ENCODE data around the gene TNNT1. TPM values are rescaled to one million over a fixed set of nuclear protein-coding genes. Genes with fewer than 3 reads are reported as not detected.
A peak's percentile ranks its signal among the peaks of the same experiment; 100 is the strongest.

Gene TNNT1
- total RNA-seq, 1 donor from 2014 or later = not detected

GRCh38 chr19:55131421-55131820 is 17.6 kb downstream of the TNNT1 start:
- Mint-ChIP-seq H3K4me1 (ENCODE audit: unreplicated experiment) (no peaks in the 10 kb centered on the region), H3K36me3 (ENCODE audit: unreplicated experiment) (no peaks in the 10 kb centered on the region), H3K27me3 (ENCODE audit: unreplicated experiment) (peaks cover 41% of the 10 kb centered on the region), H3K27ac (ENCODE audit: unreplicated experiment) (no peak overlapping the region), H3K4me3 (ENCODE audit: unreplicated experiment) (no peak overlapping the region), H3K9me3 (ENCODE audit: unreplicated experiment) (no peaks in the 10 kb centered on the region)
- TF ChIP-seq CTCF (IDR thresholded peaks at IDR 0.05) = no peak
- no peak for DNase-seq (ENCODE audit: extremely low spot score, unreplicated experiment)

GRCh38 chr19:55119053-55119452 is 30.0 kb downstream of the TNNT1 start:
- no peak for DNase-seq (ENCODE audit: extremely low spot score, unreplicated experiment)
- no peaks in the 10 kb centered on the region for H3K9me3 Mint-ChIP-seq (ENCODE audit: unreplicated experiment)
- no peak for TF ChIP-seq CTCF (IDR thresholded peaks at IDR 0.05)
- H3K4me3 Mint-ChIP-seq (ENCODE audit: unreplicated experiment) = no peak overlapping the region
- peaks cover 16% of the 10 kb centered on the region for H3K27me3 Mint-ChIP-seq (ENCODE audit: unreplicated experiment)
- H3K4me1 Mint-ChIP-seq (ENCODE audit: unreplicated experiment) = peaks cover 28% of the 10 kb centered on the region
- H3K27ac Mint-ChIP-seq (ENCODE audit: unreplicated experiment) = no peak overlapping the region
- H3K36me3 Mint-ChIP-seq (ENCODE audit: unreplicated experiment) = no peaks in the 10 kb centered on the region

GRCh38 chr19:55118401-55118991 is 30.5 kb downstream of the TNNT1 start:
- Mint-ChIP-seq H3K4me3 (ENCODE audit: unreplicated experiment) (peak overlapping the region; percentile 97), H3K27me3 (ENCODE audit: unreplicated experiment) (peaks cover 11% of the 10 kb centered on the region)
- no peak for TF ChIP-seq CTCF (IDR thresholded peaks at IDR 0.05)

GRCh38 chr19:55117663-55118391 is 31.2 kb downstream of the TNNT1 start:
- Mint-ChIP-seq H3K4me3 (ENCODE audit: unreplicated experiment) (peak overlapping the region; percentile 97), H3K36me3 (ENCODE audit: unreplicated experiment) (no peaks in the 10 kb centered on the region), H3K27me3 (ENCODE audit: unreplicated experiment) (peaks cover 4% of the 10 kb centered on the region), H3K4me1 (ENCODE audit: unreplicated experiment) (peaks cover 39% of the 10 kb centered on the region), H3K9me3 (ENCODE audit: unreplicated experiment) (no peaks in the 10 kb centered on the region), H3K27ac (ENCODE audit: unreplicated experiment) (peak overlapping the region; percentile 99)
- DNase-seq (ENCODE audit: extremely low spot score, unreplicated experiment) = peak; percentile 98
- peak; percentile 10 for TF ChIP-seq CTCF (IDR thresholded peaks at IDR 0.05)

More at GRCh38 chr19:55118401-55118991, 30.5 kb downstream of the TNNT1 start:
- no peak for DNase-seq (ENCODE audit: extremely low spot score, unreplicated experiment)
- Mint-ChIP-seq H3K27ac (ENCODE audit: unreplicated experiment) (peak overlapping the region; percentile 99), H3K4me1 (ENCODE audit: unreplicated experiment) (peaks cover 33% of the 10 kb centered on the region), H3K36me3 (ENCODE audit: unreplicated experiment) (no peaks in the 10 kb centered on the region), H3K9me3 (ENCODE audit: unreplicated experiment) (no peaks in the 10 kb centered on the region)

GRCh38 chr19:55116859-55117662 is 31.9 kb downstream of the TNNT1 start, which contains the start of gene PPP1R12C:
Gene PPP1R12C, minus strand, starts transcription at chr19:55117637. Its CDS starts 94 bp downstream, at chr19:55117543.
- peaks cover 4% of the 10 kb centered on the region for H3K27me3 Mint-ChIP-seq (ENCODE audit: unreplicated experiment)

More at GRCh38 chr19:55116859-55117662, 31.9 kb downstream of the TNNT1 start, which contains the start of gene PPP1R12C:
- Mint-ChIP-seq H3K36me3 (ENCODE audit: unreplicated experiment) (no peaks in the 10 kb centered on the region), H3K4me3 (ENCODE audit: unreplicated experiment) (peak within 1 kb of the TSS; percentile 97), H3K4me1 (ENCODE audit: unreplicated experiment) (peaks cover 40% of the 10 kb centered on the region), H3K9me3 (ENCODE audit: unreplicated experiment) (no peaks in the 10 kb centered on the region), H3K27ac (ENCODE audit: unreplicated experiment) (peak within 1 kb of the TSS; percentile 99)
- no peak for DNase-seq (ENCODE audit: extremely low spot score, unreplicated experiment)
- no peak for TF ChIP-seq CTCF (IDR thresholded peaks at IDR 0.05)

Data from osteocyte (in vitro differentiated cells).